Tibial nerve (tissue), 4 donors: ENCODE results near the gene FNTB. TPM values are rescaled to one million over a fixed set of nuclear protein-coding genes. Genes with fewer than 3 reads are reported as not detected.

Source experiments
- DNase-seq, 2 donors: peaks; one replicate each; pipeline ENCODE4 v3.0.0-alpha.2; 2019; ENCODE audit warnings: low spot score in 2 of 2
- H3K27ac ChIP-seq, 4 donors: fragments of 200-600 bp; sonication (generic) in 3 of 4; one replicate each; pipeline ENCODE4 v1.5.1; 2017 to 2019; ENCODE audit warnings: mild to moderate bottlenecking in 1 of 4
- H3K27me3 ChIP-seq, 2 donors: fragments of 200-600 bp; sonication (generic) in 1 of 2; one replicate each; pipeline versions ENCODE4 v1.5.1 to v1.6.0; 2017 to 2019
- H3K36me3 ChIP-seq, 3 donors: fragments of 200-600 bp; sonication (generic); one replicate each; pipeline ENCODE4 v1.5.1; 2018 to 2019
- H3K4me1 ChIP-seq, 4 donors: fragments of 200-600 bp; sonication (generic) in 3 of 4; one replicate each; pipeline ENCODE4 v1.5.1; 2017 to 2019
- H3K4me3 ChIP-seq, 4 donors: fragments of 200-600 bp; sonication (generic) in 3 of 4; one replicate each; pipeline ENCODE4 v1.5.1; 2017 to 2019; ENCODE audit warnings: mild to moderate bottlenecking in 1 of 4, moderate library complexity in 1 of 4
- H3K9me3 ChIP-seq, 4 donors: fragments of 200-600 bp; sonication (generic) in 3 of 4; one replicate each; pipeline ENCODE4 v1.5.1; 2017 to 2019
- CTCF ChIP-seq, 5 experiments: fragments of 200-600 bp in 3 of 5; fragments of 450-650 bp in 2 of 5; sonication (generic) in 3 of 5; IDR thresholded peaks; one replicate each; pipeline ENCODE4 v1.5.1; 2016 to 2019; ENCODE audit warnings: antibody characterized with exemption in 5 of 5, mild to moderate bottlenecking in 3 of 5, moderate library complexity in 2 of 5
- EP300 ChIP-seq, 2 donors: sonication (generic); formaldehyde crosslinking; IDR thresholded peaks; one replicate each; pipeline ENCODE4 v1.6.1; 2017; ENCODE audit warnings: antibody characterized with exemption in 2 of 2, mild to moderate bottlenecking in 1 of 2
- POLR2A ChIP-seq, 2 donors: fragments of 450-650 bp; IDR thresholded peaks; one replicate each; pipeline ENCODE4 v1.6.1; 2017; ENCODE audit warnings: antibody characterized with exemption in 2 of 2, mild to moderate bottlenecking in 2 of 2, moderate library complexity in 2 of 2
- WGBS, 2 donors: methylation state at CpG; one replicate each; pipeline ENCODE4 v1.1.5; 2018; 5-methylcytosine and 5-hydroxymethylcytosine counted together
- total RNA-seq, 4 donors: library from RNA; depleted of rRNA; stranded (reverse); fragments of >200 nt; gene quantifications; one replicate each; pipeline ENCODE4 v1.1.0, GENCODE V29; 2016

Gene FNTB
- total RNA-seq, 4 donors from 2014 or later: 21.0 to 34.5 (median 31.0) TPM

DNA sequence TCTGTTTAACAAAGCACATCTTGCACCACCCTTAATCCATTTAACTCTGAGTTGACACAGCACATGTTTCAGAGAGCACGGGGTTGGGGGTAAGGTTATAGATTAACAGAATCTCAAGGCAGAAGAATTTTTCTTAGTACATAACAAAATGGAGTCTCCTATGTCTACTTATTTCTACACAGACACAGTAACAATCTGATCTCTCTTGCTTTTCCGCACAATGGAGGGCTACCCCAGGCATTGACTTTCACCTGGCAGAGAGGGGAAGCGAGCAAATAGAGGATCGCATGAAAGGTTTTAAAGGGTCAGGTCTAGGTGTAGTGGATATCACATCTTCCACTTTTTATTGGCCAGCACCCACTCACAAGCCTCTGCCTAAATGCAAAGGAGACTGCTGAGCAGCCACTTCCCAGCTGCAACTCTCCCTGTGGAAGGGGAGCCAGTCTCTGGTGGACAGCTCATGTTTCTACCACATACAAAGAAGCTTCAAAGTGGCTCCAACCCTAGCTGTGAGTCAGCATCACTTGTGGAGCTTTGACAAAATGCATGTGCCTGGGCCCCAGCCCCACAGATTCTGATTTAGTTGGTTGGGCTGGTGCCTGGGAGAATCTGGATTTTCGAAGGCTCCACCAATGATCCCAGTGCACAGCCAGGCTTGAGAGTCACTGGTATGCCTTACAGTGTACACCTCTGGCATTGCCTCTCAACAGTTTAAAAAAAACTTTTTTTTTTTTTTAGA is 7.2 kb upstream of the FNTB start:
- TF ChIP-seq EP300 (IDR thresholded peaks at IDR 0.05) (no peak), CTCF (IDR thresholded peaks at IDR 0.05) (no peak), POLR2A (IDR thresholded peaks at IDR 0.05) (no peak)
- Histone ChIP-seq H3K9me3 (no peaks in the 10 kb centered on the region), H3K27me3 (no peaks in the 10 kb centered on the region), H3K4me1 (peaks cover 0 to 7% (median 0%) of the 10 kb centered on the region in 4 donors), H3K4me3 (no peak overlapping the region), H3K27ac (no peak overlapping the region), H3K36me3 (no peaks in the 10 kb centered on the region)
- WGBS, 2 donors: 84 to 90% methylated on average over 4 to 5 of the region's 5 CpGs
- DNase-seq: no peak

DNA sequence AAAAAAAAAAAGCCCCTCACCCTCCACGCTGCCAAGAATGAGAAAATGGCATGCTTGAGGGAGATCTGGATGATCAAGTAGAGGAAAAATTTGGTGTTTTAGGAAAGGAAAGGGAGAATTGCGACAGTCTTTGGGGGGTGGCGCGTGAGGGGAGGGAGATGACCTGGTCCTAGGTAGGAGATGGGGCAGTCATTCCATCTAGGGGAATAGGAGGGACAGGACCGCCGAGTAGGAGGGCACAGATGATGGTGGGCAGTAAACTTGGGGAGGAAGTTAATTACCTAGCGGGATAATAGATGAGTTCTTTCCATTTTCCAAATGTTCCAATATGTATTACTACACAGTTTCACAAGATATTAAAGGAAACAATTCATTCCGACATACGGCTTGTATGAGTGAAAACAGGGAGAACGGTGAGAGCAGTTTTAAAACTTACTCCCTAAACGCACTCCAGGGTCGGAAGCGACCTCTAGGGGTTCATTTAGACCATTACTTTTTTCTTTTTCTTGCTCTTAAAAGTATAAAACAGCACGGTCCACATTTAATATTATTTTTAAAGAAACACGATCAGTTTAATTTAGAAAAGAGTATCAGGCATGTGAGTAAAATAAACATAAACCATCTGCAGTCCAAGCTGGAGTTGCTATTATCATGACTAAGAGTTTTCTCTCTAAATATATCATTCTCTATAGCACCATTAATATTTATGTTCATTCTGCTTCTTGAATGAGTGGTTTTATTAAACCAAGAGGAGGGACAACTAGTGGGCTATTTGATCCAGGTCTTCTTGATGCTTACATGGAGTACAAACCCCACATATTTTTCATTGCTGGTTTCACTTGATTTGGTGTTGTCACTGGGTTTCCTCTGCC is 3.0 kb upstream of the FNTB start:
- Histone ChIP-seq H3K4me3 (no peak overlapping the region), H3K27me3 (no peaks in the 10 kb centered on the region), H3K27ac (no peak overlapping the region), H3K9me3 (no peaks in the 10 kb centered on the region), H3K4me1 (peaks cover 0 to 26% (median 7%) of the 10 kb centered on the region in 4 donors), H3K36me3 (no peaks in the 10 kb centered on the region)
- 6 to 7% methylated on average over 15 of the region's 15 CpGs for WGBS, 2 donors
- TF ChIP-seq EP300 (IDR thresholded peaks at IDR 0.05) (no peak), CTCF (IDR thresholded peaks at IDR 0.05) (peak in 4 of 5 experiments; percentile 52 to 69 (median 66))
- DNase-seq: no peak

DNA sequence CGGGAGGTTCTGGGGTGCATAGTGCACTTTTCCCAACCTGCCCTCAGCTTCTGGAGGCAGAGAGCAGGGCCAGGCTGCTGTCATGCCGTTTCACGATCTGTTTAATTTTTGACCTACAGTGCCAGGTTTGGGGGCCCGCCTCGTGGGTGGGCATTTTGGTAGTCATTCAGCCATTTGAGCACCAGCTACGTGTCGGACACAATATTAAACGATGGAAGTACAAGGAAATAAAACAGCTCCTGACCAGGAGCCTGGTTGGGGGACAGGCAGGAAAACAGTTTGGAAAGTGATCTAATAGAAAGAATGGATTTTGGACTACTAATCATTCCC is 708 bp downstream of the FNTB start:
- no peaks in the 10 kb centered on the region for H3K27me3 ChIP-seq
- no peak for DNase-seq
- TF ChIP-seq CTCF (IDR thresholded peaks at IDR 0.05) (no peak), EP300 (IDR thresholded peaks at IDR 0.05) (no peak), POLR2A (IDR thresholded peaks at IDR 0.05) (no peak)
- H3K4me3 ChIP-seq: peak overlapping the region; percentile 66 to 88 (median 73)
- peak overlapping the region; percentile 69 to 91 (median 88) for H3K27ac ChIP-seq
- no peaks in the 10 kb centered on the region for H3K36me3 ChIP-seq
- H3K9me3 ChIP-seq: no peaks in the 10 kb centered on the region
- H3K4me1 ChIP-seq: peaks cover 0 to 31% (median 7%) of the 10 kb centered on the region in 4 donors
- WGBS, 2 donors: 0 to 3% methylated on average over 8 of the region's 8 CpGs

- WGBS, 2 donors: 28 to 48% methylated on average over 3 of the region's 3 CpGs
- no peaks in the 10 kb centered on the region for H3K9me3 ChIP-seq
- H3K4me1 ChIP-seq: peaks cover 0 to 30% (median 9%) of the 10 kb centered on the region in 4 donors
- no peaks in the 10 kb centered on the region for H3K36me3 ChIP-seq
- H3K4me3 ChIP-seq: no peak overlapping the region
- no peaks in the 10 kb centered on the region for H3K27me3 ChIP-seq
- TF ChIP-seq POLR2A (IDR thresholded peaks at IDR 0.05): no peak
- no peak for DNase-seq
- no peak overlapping the region for H3K27ac ChIP-seq
Observed at GRCh38 chr14:64990296-64990695, 3.6 kb downstream of the FNTB start.

- no peak for DNase-seq
- H3K9me3 ChIP-seq: no peaks in the 10 kb centered on the region
- no peak for TF ChIP-seq CTCF (IDR thresholded peaks at IDR 0.05)
- TF ChIP-seq POLR2A (IDR thresholded peaks at IDR 0.05): no peak
- no peak for TF ChIP-seq EP300 (IDR thresholded peaks at IDR 0.05)
- no peak overlapping the region for H3K27ac ChIP-seq
- no peaks in the 10 kb centered on the region for H3K36me3 ChIP-seq
- H3K4me3 ChIP-seq: no peak overlapping the region
- H3K4me1 ChIP-seq: peaks cover 0 to 30% (median 9%) of the 10 kb centered on the region in 4 donors
- H3K27me3 ChIP-seq: no peaks in the 10 kb centered on the region
- 91 to 93% methylated on average over 4 of the region's 4 CpGs for WGBS, 2 donors
Observed at GRCh38 chr14:64990939-64991338, 4.2 kb downstream of the FNTB start.
